PC-3 (cell line): ENCODE measurements around the gene LTBP4. TPM values are rescaled to one million over a fixed set of nuclear protein-coding genes. Genes with fewer than 3 reads are reported as not detected.

Experiments
- ATAC-seq: fragments of 200-7000 bp; cut with Tn5 transposase; 2 replicates; pipeline ENCODE4 v1.9.1; 2020; ENCODE audit warnings: mild to moderate bottlenecking, moderate library complexity
- BruUV-seq: library from RNA; stranded (reverse); fragments of 400-500 nt; replicated peaks from 2 replicates; lab custom pipeline; 2021; lab: Mats Ljungman, UMichigan
- CTCF ChIA-PET: fragments of 300-600 bp; sonication (Branson Sonifier 250); formaldehyde crosslinking; loops from one replicate; lab custom pipeline; 2022; ENCODE audit warnings: antibody characterized with exemption; lab: Charles Lee
- POLR2A ChIA-PET: fragments of 300-600 bp; sonication (Branson Sonifier 250); formaldehyde crosslinking; loops from one replicate; lab custom pipeline; 2022; ENCODE audit warnings: antibody characterized with exemption; ENCODE audit not compliant: unreplicated experiment; lab: Charles Lee
- DNase-seq: peaks from one replicate; pipeline ENCODE4 v3.0.0-alpha.2; 2015
- H2AFZ ChIP-seq: fragments of 300-600 bp; sonication (generic); 2 replicates; pipeline ENCODE4 v1.6.0; 2016; ENCODE audit warnings: antibody characterized with exemption, low read length
- H3F3A ChIP-seq: fragments of 300-600 bp; sonication (generic); one replicate; pipeline ENCODE4 v1.6.0; 2017; ENCODE audit warnings: antibody characterized with exemption, low read length, control low read depth, mild to moderate bottlenecking; ENCODE audit not compliant: unreplicated experiment
- H3K27ac ChIP-seq: fragments of 300-600 bp; sonication (generic); 2 replicates; pipeline ENCODE4 v1.5.1; 2016; ENCODE audit warnings: mild to moderate bottlenecking, low read length
- H3K27me3 ChIP-seq: fragments of 300-600 bp; sonication (generic); 2 replicates; pipeline ENCODE4 v1.6.1; 2016; ENCODE audit warnings: low read length, mixed read lengths
- H3K36me3 ChIP-seq: fragments of 300-600 bp; sonication (generic); 2 replicates; pipeline ENCODE4 v1.6.1; 2016; ENCODE audit warnings: low read depth, mixed run types, low read length, mixed read lengths
- H3K4me1 ChIP-seq: fragments of 300-600 bp; sonication (generic); 2 replicates; pipeline ENCODE4 v1.5.1; 2016; ENCODE audit warnings: low read length; ENCODE audit not compliant: insufficient read depth
- H3K4me2 ChIP-seq: fragments of 300-600 bp; sonication (generic); 2 replicates; pipeline ENCODE4 v1.6.0; 2016; ENCODE audit warnings: low read length
- H3K4me3 ChIP-seq: fragments of 300-600 bp; sonication (generic); 2 replicates; pipeline ENCODE4 v1.5.1; 2016; ENCODE audit warnings: mild to moderate bottlenecking, low read length, mixed read lengths
- H3K79me2 ChIP-seq: fragments of 300-600 bp; sonication (generic); 2 replicates; pipeline ENCODE4 v1.6.1; 2017; ENCODE audit warnings: low read length, mixed read lengths
- H3K9ac ChIP-seq: fragments of 300-600 bp; sonication (generic); 2 replicates; pipeline ENCODE4 v1.6.0; 2016; ENCODE audit warnings: mild to moderate bottlenecking, low read length
- H3K9me2 ChIP-seq: fragments of 300-600 bp; sonication (generic); replicated peaks from 2 replicates; pipeline ENCODE4 v1.6.1; 2016; ENCODE audit warnings: mixed run types, low read length, mixed read lengths
- H3K9me3 ChIP-seq: fragments of 300-600 bp; sonication (generic); 2 replicates; pipeline ENCODE4 v1.6.1; 2016; ENCODE audit warnings: low read length, mixed read lengths
- H4K20me1 ChIP-seq: fragments of 300-600 bp; sonication (generic); 2 replicates; pipeline ENCODE4 v1.6.1; 2016; ENCODE audit warnings: low read length, mixed read lengths
- EZH2 ChIP-seq: fragments of 300-600 bp; sonication (generic); IDR thresholded peaks from one replicate; pipeline ENCODE4 v1.6.1; 2017; ENCODE audit warnings: antibody characterized with exemption, mild to moderate bottlenecking, low read length; ENCODE audit not compliant: unreplicated experiment
- EZH2phosphoT487 ChIP-seq: fragments of 300-600 bp; sonication (generic); IDR thresholded peaks from 2 replicates; pipeline ENCODE4 v1.6.1; 2018; ENCODE audit warnings: mild to moderate bottlenecking, antibody characterized with exemption, low read length, borderline replicate concordance
- intact Hi-C: fragments of 100-400 bp; cut with micrococcal nuclease; formaldehyde crosslinking; loops from 2 replicates; pipeline ENCODE4 v1.9.0; 2023
- total RNA-seq: library from RNA; depleted of rRNA; stranded (reverse); fragments of >200 nt; gene quantifications from 2 replicates; pipeline ENCODE4 v1.2.3, GENCODE V29; 2014
- TF ChIP-seq, protein P1 (sequence below): fragments of 300-600 bp; sonication (generic); conservative IDR thresholded peaks from 2 replicates; pipeline ENCODE4 v1.5.1; 2017; ENCODE audit warnings: antibody characterized with exemption, low read depth, mild to moderate bottlenecking, low read length

Gene LTBP4
- total RNA-seq, 1 experiment from 2014 or later: 8.9 TPM

DNA sequence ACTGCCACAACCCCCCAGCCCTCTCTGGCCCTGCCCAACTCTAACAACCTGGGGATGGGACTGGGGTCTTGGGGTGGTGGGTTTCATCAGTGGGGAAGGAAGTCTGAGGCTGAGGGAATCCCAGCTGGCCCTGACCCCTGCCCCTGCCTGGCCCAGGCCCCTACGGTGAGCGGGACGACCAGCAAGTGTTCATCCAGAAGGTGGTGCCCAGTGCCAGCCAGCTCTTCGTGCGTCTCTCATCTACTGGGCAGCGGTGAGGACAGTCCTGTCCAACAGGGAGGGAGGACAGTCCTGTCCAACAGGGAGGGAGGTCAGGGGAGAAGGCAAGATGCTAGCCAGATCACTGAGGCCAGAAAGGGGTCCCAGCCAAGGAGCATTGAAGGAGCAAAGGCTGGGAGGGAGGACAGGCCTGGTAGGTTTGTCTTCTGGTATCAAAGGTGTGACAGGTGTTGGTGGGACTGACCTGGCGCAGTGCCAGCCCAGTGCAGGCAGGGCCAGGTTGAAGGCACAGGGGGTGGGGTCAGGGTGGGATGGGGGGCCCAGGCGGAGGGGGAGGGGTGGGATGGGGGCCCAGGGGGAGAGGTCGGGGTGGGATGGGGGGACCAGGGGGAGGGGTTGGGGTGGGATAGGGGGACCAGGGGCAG lies 12.1 kb upstream of the LTBP4 start:
- Histone ChIP-seq H3F3A (no peaks in the 10 kb centered on the region), H3K4me2 (no peak overlapping the region)
- BruUV-seq: no TSS peak

DNA sequence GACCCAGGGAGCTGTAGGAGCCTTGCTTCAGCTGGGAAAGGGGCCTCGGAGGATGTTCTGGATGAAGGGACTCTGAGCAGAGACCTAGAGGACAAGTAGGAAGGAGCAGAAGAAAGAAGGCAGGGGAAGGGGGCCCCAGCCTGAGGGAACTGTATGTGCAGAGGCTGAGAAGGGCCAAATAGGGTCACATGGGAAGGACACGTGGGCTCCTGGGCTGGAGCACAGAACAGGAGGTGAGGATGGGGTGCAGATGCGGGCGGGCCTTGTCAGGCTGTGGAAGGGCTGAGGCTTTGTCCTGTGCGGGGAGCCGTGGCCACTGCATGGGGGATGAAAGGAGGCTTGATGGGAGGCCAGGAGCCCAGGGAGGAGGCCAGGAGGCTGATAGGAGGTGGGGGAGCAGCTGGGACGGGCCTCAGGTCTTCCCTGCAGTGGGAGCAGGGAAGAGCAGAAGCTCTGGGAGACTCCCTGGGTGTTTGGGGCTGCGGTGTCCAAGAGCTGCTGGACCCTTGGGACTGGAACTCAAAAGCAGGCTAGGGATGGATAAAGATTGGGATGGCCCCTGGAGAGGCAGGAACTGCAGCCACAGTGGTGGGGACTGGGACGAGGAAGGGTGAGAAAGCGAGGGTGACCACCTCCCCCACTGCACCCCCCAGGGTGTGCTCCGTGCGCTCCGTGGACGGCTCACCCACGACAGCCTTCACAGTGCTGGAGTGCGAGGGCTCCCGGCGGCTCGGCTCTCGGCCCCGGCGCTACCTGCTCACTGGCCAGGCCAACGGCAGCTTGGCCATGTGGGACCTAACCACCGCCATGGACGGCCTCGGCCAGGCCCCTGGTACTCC lies 11.4 kb upstream of the LTBP4 start:
- no peak overlapping the region for H3K4me2 ChIP-seq
- no peak for TF ChIP-seq EZH2
- TF ChIP-seq EZH2phosphoT487: no peak
- TF ChIP-seq, protein P1, sequence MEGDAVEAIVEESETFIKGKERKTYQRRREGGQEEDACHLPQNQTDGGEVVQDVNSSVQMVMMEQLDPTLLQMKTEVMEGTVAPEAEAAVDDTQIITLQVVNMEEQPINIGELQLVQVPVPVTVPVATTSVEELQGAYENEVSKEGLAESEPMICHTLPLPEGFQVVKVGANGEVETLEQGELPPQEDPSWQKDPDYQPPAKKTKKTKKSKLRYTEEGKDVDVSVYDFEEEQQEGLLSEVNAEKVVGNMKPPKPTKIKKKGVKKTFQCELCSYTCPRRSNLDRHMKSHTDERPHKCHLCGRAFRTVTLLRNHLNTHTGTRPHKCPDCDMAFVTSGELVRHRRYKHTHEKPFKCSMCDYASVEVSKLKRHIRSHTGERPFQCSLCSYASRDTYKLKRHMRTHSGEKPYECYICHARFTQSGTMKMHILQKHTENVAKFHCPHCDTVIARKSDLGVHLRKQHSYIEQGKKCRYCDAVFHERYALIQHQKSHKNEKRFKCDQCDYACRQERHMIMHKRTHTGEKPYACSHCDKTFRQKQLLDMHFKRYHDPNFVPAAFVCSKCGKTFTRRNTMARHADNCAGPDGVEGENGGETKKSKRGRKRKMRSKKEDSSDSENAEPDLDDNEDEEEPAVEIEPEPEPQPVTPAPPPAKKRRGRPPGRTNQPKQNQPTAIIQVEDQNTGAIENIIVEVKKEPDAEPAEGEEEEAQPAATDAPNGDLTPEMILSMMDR: no peak
- no peaks in the 10 kb centered on the region for H3K36me3 ChIP-seq

More for the DNA sequence above, 12.1 kb upstream of the LTBP4 start:
- H3K4me1 ChIP-seq: no peaks in the 10 kb centered on the region
- DNase-seq (no peak), ATAC-seq (no peak)
- no peak overlapping the region for H3K27ac ChIP-seq
- POLR2A ChIA-PET: no interaction called here
- intact Hi-C loops: no loop called here
- H3K9me2 ChIP-seq: no peaks in the 10 kb centered on the region
- no peaks in the 10 kb centered on the region for H4K20me1 ChIP-seq
- H3K27me3 ChIP-seq: no peaks in the 10 kb centered on the region
- H3K36me3 ChIP-seq: no peaks in the 10 kb centered on the region
- CTCF ChIA-PET: no interaction called here
- H3K9ac ChIP-seq: no peak overlapping the region
- no peaks in the 10 kb centered on the region for H3K9me3 ChIP-seq
- H3K79me2 ChIP-seq: no peaks in the 10 kb centered on the region
- TF ChIP-seq EZH2: no peak
- TF ChIP-seq EZH2phosphoT487: no peak
- TF ChIP-seq, protein P1: no peak
- no peak overlapping the region for H3K4me3 ChIP-seq
- H2AFZ ChIP-seq: no peak overlapping the region

More for the DNA sequence above, 11.4 kb upstream of the LTBP4 start:
- Histone ChIP-seq H4K20me1 (no peaks in the 10 kb centered on the region), H3K79me2 (no peaks in the 10 kb centered on the region), H2AFZ (no peak overlapping the region), H3F3A (no peaks in the 10 kb centered on the region), H3K4me1 (0 out of 2 replicates have a peak, but pooled peaks cover 2% of the 10 kb centered on the region), H3K4me3 (no peak overlapping the region), H3K27ac (no peak overlapping the region), H3K27me3 (no peaks in the 10 kb centered on the region), H3K9me2 (no peaks in the 10 kb centered on the region), H3K9me3 (no peaks in the 10 kb centered on the region), H3K9ac (no peak overlapping the region)
- BruUV-seq: no TSS peak
- intact Hi-C loops: no loop called here
- ATAC-seq (no peak), DNase-seq (no peak)
- CTCF ChIA-PET: no interaction called here
- POLR2A ChIA-PET: interaction anchor here (0.6 kb wide), 1 partner anchor 8 kb away, joined by 20 read pairs; no protein-coding TSS in a partner anchor
